SH-SY5Y (cell line): ENCODE results near the gene IL18R1.

Experiments
- GATA2 ChIP-seq: IDR thresholded peaks from 2 replicates; pipeline ENCODE4 v1.6.1; 2011; ENCODE audit warnings: mild to moderate bottlenecking, low read depth, low read length
- GATA3 ChIP-seq: IDR thresholded peaks from 2 replicates; pipeline ENCODE4 v1.6.1; 2011; ENCODE audit warnings: low read depth, mild to moderate bottlenecking, low read length, moderate library complexity

The IL18R1 gene

GRCh38 chr2:102397209-102397608, 41.6 kb downstream of the IL18R1 start:
- TF ChIP-seq GATA3 (no peak), GATA2 (no peak)

- TF ChIP-seq GATA3 (no peak), GATA2 (no peak)
Measured at GRCh38 chr2:102399499-102400141, 44.0 kb downstream of the IL18R1 start.

GRCh38 chr2:102401456-102401855, 45.9 kb downstream of the IL18R1 start:
- no peak for TF ChIP-seq GATA2
- TF ChIP-seq GATA3, result no peak

- TF ChIP-seq GATA2 (no peak), GATA3 (no peak)
Measured at GRCh38 chr2:102401865-102402264, 46.3 kb downstream of the IL18R1 start.

- TF ChIP-seq GATA3 (no peak), GATA2 (no peak)
Measured at GRCh38 chr2:102410952-102411351, 55.4 kb downstream of the IL18R1 start.

- no peak for TF ChIP-seq GATA2
- TF ChIP-seq GATA3, result no peak
Measured at GRCh38 chr2:102412199-102412598, 56.6 kb downstream of the IL18R1 start.

- TF ChIP-seq GATA3, result no peak
- no peak for TF ChIP-seq GATA2
Measured at GRCh38 chr2:102417946-102418345, 62.4 kb downstream of the IL18R1 start.

- no peak for TF ChIP-seq GATA3
Measured at GRCh38 chr2:102418421-102418961, 62.9 kb downstream of the IL18R1 start.

- TF ChIP-seq GATA3, result no peak
Measured at GRCh38 chr2:102420290-102420689, 64.7 kb downstream of the IL18R1 start.

- TF ChIP-seq GATA3, result no peak
Measured at GRCh38 chr2:102421890-102422759, 66.5 kb downstream of the IL18R1 start.

GRCh38 chr2:102422910-102423309, 67.3 kb downstream of the IL18R1 start, which contains the start of gene IL18RAP:
Gene IL18RAP (plus strand): TSS chr2:102423160. CDS start chr2:102423278, 118 bp downstream.
- no peak for TF ChIP-seq GATA3
- TF ChIP-seq GATA2, result no peak

GRCh38 chr2:102423368-102423767, 67.8 kb downstream of the IL18R1 start:
- TF ChIP-seq GATA2, result no peak
- TF ChIP-seq GATA3, result no peak

- TF ChIP-seq GATA2 (no peak), GATA3 (no peak)
Measured at GRCh38 chr2:102424754-102425153, 69.2 kb downstream of the IL18R1 start.

GRCh38 chr2:102425441-102426132, 70.0 kb downstream of the IL18R1 start:
- TF ChIP-seq GATA3 (no peak), GATA2 (no peak)
